K562 (cell line): ENCODE data around the gene SYPL2. TPM values are rescaled to one million over a fixed set of nuclear protein-coding genes. Genes with fewer than 3 reads are reported as not detected.

Source experiments
- ATAC-seq: fragments of 200-7000 bp; cut with Tn5 transposase; 3 replicates; pipeline ENCODE4 v1.9.1; 2020; ENCODE audit warnings: moderate library complexity
- BruUV-seq: library from RNA; stranded (reverse); fragments of 400-500 nt; replicated peaks from 2 replicates; lab custom pipeline; 2021; lab: Mats Ljungman, UMichigan
- CTCF ChIA-PET: fragments of 300-600 bp; formaldehyde crosslinking; extraction: SDS; loops from one replicate; lab custom pipeline; 2021; ENCODE audit warnings: low intra/inter-chr PET ratio; lab: Yijun Ruan, JAX
- POLR2A ChIA-PET: fragments of 300-600, 350-650 bp; sonication (Branson Sonifier 250); formaldehyde crosslinking; extraction: SDS; loops from one replicate; lab custom pipeline; 2021; ENCODE audit warnings: antibody characterized with exemption, inconsistent platforms; lab: Yijun Ruan, JAX
- DNase-seq, 4 experiments: peaks; one replicate each; pipeline versions ENCODE4 v3.0.0 to v3.0.0-alpha.2; 2011 to 2018; ENCODE audit warnings: low spot score in 3 of 4, mixed read lengths in 3 of 4; ENCODE audit errors: extremely low read depth in 1 of 4
- FAIRE-seq: peaks from 2 replicates; lab custom pipeline; 2011; peaks lifted over from hg19 to GRCh38; lab: Jason Lieb, UNC
- H2AFZ ChIP-seq: 2 replicates; pipeline ENCODE4 v1.6.0; 2011; ENCODE audit warnings: low read depth, low read length, control low read depth, inconsistent platforms
- H3K27ac ChIP-seq: fragments of 200-600 bp; 3 replicates; pipeline ENCODE4 v1.8.0; 2011; ENCODE audit warnings: low read depth, mild to moderate bottlenecking, control low read depth, inconsistent platforms, low read length, moderate library complexity, mixed read lengths; ENCODE audit errors: extremely low read depth
- H3K27me3 ChIP-seq, 2 experiments: fragments of 300-600 bp in 1 of 2; 2 replicates in 1 of 2; 3 replicates in 1 of 2; pipeline versions ENCODE4 v1.6.0 to v1.8.0; 2011; ENCODE audit warnings: inconsistent platforms in 2 of 2, low read length in 2 of 2, mild to moderate bottlenecking in 1 of 2, mixed read lengths in 1 of 2, moderate library complexity in 1 of 2; ENCODE audit not compliant: control insufficient read depth in 2 of 2, insufficient read depth in 2 of 2
- H3K36me3 ChIP-seq: fragments of 300-600 bp; 3 replicates; pipeline ENCODE4 v1.8.0; 2011; ENCODE audit warnings: mild to moderate bottlenecking, low read length, inconsistent platforms; ENCODE audit not compliant: control insufficient read depth, insufficient read depth
- H3K4me1 ChIP-seq, 2 experiments: fragments of 200-600 bp in 1 of 2; replicated peaks in 1 of 2; 2 replicates in 1 of 2; 3 replicates in 1 of 2; pipeline versions ENCODE4 v1.5.1 to v1.8.0; 2011; ENCODE audit warnings: inconsistent platforms in 2 of 2, low read length in 2 of 2, mild to moderate bottlenecking in 1 of 2, mixed read lengths in 1 of 2, moderate library complexity in 1 of 2; ENCODE audit not compliant: control insufficient read depth in 2 of 2, insufficient read depth in 2 of 2
- H3K4me2 ChIP-seq: 2 replicates; pipeline ENCODE4 v1.6.1; 2011; ENCODE audit warnings: low read length, control low read depth, inconsistent platforms, mixed read lengths; ENCODE audit not compliant: insufficient read depth
- H3K4me3 ChIP-seq: fragments of 200-600 bp; sonication (generic), shearing (Covaris generic); 2 replicates; pipeline ENCODE4 v1.5.1; 2016; ENCODE audit warnings: control low read depth, inconsistent platforms
- H3K79me2 ChIP-seq: fragments of 200-600 bp; 3 replicates; pipeline ENCODE4 v1.8.0; 2011; ENCODE audit warnings: low read length, inconsistent platforms; ENCODE audit not compliant: control insufficient read depth, insufficient read depth
- H3K9ac ChIP-seq, 2 experiments: 2 replicates each; pipeline versions ENCODE4 v1.6.0 to v1.6.1; 2011; ENCODE audit warnings: low read depth in 2 of 2, low read length in 2 of 2, control low read depth in 1 of 2, inconsistent platforms in 1 of 2, mild to moderate bottlenecking in 1 of 2, mixed read lengths in 1 of 2; ENCODE audit not compliant: insufficient read depth in 1 of 2
- H3K9me1 ChIP-seq: one replicate; pipeline ENCODE4 v1.6.0; 2011; ENCODE audit warnings: inconsistent platforms, mild to moderate bottlenecking, low read length, moderate library complexity; ENCODE audit not compliant: control insufficient read depth, insufficient read depth
- H3K9me3 ChIP-seq: replicated peaks from 2 replicates; pipeline ENCODE4 v1.5.1; 2011; ENCODE audit warnings: low read depth, low read length, inconsistent platforms; ENCODE audit not compliant: control insufficient read depth, insufficient read depth
- H4K20me1 ChIP-seq: replicated peaks from 2 replicates; pipeline ENCODE4 v1.6.1; 2011; ENCODE audit warnings: low read length, inconsistent platforms, mixed read lengths; ENCODE audit not compliant: control insufficient read depth, insufficient read depth
- CBX2 ChIP-seq: fragments of 200-600 bp; sonication (generic); IDR thresholded peaks from one replicate; pipeline ENCODE4 v1.6.1; 2012; ENCODE audit warnings: mild to moderate bottlenecking, low read length, inconsistent platforms; ENCODE audit not compliant: insufficient read depth, poor library complexity, severe bottlenecking
- CBX8 ChIP-seq: fragments of 200-600 bp; sonication (generic); IDR thresholded peaks from 2 replicates; pipeline ENCODE4 v1.6.1; 2012; ENCODE audit warnings: borderline replicate concordance, mixed run types, low read depth, mild to moderate bottlenecking, moderate library complexity, mixed read lengths, low read length, control low read depth, inconsistent platforms; ENCODE audit not compliant: poor library complexity, severe bottlenecking; ENCODE audit errors: extremely low read depth
- HMG20B ChIP-seq: fragments of 250-450 bp; sonication (Bioruptor Pico); IDR thresholded peaks from 2 replicates; pipeline ENCODE4 v1.5.0; 2021; ENCODE audit warnings: mild to moderate bottlenecking
- NFE2 ChIP-seq: IDR thresholded peaks from 2 replicates; pipeline ENCODE4 v1.6.1; 2014; ENCODE audit warnings: antibody characterized with exemption, low read depth
- NR1H2 ChIP-seq: sonication (generic); formaldehyde crosslinking; IDR thresholded peaks from 2 replicates; pipeline ENCODE4 v1.4.0; 2020; ENCODE audit warnings: mild to moderate bottlenecking, missing genetic modification reagents
- POLR2AphosphoS5 ChIP-seq: IDR thresholded peaks from 2 replicates; pipeline ENCODE4 v1.6.1; 2011; ENCODE audit warnings: mild to moderate bottlenecking, low read depth, low read length, moderate library complexity; ENCODE audit not compliant: control insufficient read depth, insufficient read depth
- SP2 ChIP-seq: IDR thresholded peaks from 2 replicates; pipeline ENCODE4 v1.6.1; 2011; ENCODE audit warnings: mild to moderate bottlenecking, low read depth, low read length, moderate library complexity; ENCODE audit not compliant: poor library complexity, severe bottlenecking; ENCODE audit errors: extremely low read depth
- WHSC1 ChIP-seq: IDR thresholded peaks from one replicate; pipeline ENCODE4 v1.6.1; 2012; ENCODE audit warnings: low read length, control low read depth, inconsistent platforms
- ZNF143 ChIP-seq: sonication (generic); formaldehyde crosslinking; IDR thresholded peaks from 2 replicates; pipeline ENCODE4 v1.9.0; 2022; ENCODE audit warnings: mild to moderate bottlenecking, missing genetic modification reagents
- WGBS: fragments of 100-300 bp; shearing (Covaris generic); methylation state at CpG from one replicate; pipeline ENCODE4 v1.1.6; 2016; ENCODE audit warnings: low coverage, mixed read lengths; ENCODE audit not compliant: insufficient coverage; ENCODE audit errors: missing lambda C conversion rate; 5-methylcytosine and 5-hydroxymethylcytosine counted together
- in situ Hi-C: fragments of 300-500 bp; cut with MboI; formaldehyde crosslinking; loops from 4 replicates; pipeline ENCODE4 v1.15.0; 2018; ENCODE audit warnings: inconsistent platforms, mixed read lengths
- intact Hi-C: fragments of 100-400 bp; cut with micrococcal nuclease; formaldehyde crosslinking; loops from 2 replicates; pipeline ENCODE4 v1.14.2; 2022
- polyA plus RNA-seq, 8 experiments: library from polyadenylated mRNA; depleted of rRNA in 4 of 8; stranded (reverse) in 5 of 8; unstranded in 3 of 8; fragments of >200 nt; fragmentation: Nextera tagmentation in 2 of 8; fragmentation: Illumina TruSeq in 1 of 8; extraction: Ambion mirVana in 2 of 8; extraction: Trizol in 1 of 8; gene quantifications; 2 replicates each; pipeline versions ENCODE4 v1.2.1 to v1.2.3, GENCODE V29; 2011 to 2014; ENCODE audit warnings: inconsistent platforms in 1 of 8, missing spikeins in 1 of 8
- total RNA-seq, 7 experiments: library from RNA; depleted of rRNA in 6 of 7; stranded (reverse); fragments of >200 nt in 6 of 7; fragmentation: Illumina TruSeq in 2 of 7; extraction: Trizol in 2 of 7; gene quantifications; 2 replicates each; pipeline versions ENCODE4 v1.2.1 to v1.2.3, GENCODE V29; 2011 to 2021; ENCODE audit warnings: low replicate concordance in 1 of 7

The SYPL2 gene
- total and polyA plus RNA-seq, 9 of the 15 experiments (the other 6 are each of a cell fraction or from before 2014, with no cell fraction given) = 0.03 to 0.20 (median 0.07) TPM; not detected in 2

- Histone ChIP-seq H3K9me1 (no peaks in the 10 kb centered on the region), H3K27ac (no peak overlapping the region), H3K9me3 (no peaks in the 10 kb centered on the region), H3K79me2 (no peaks in the 10 kb centered on the region), H4K20me1 (no peaks in the 10 kb centered on the region; the same call in 1 of the 2 replicates), H2AFZ (no peak overlapping the region), H3K4me1 (peaks cover 0 to 11% of the 10 kb centered on the region in 2 experiments; a peak in 3 of 5 replicates), H3K4me2 (no peak overlapping the region), H3K27me3 (peaks cover 60 to 67% of the 10 kb centered on the region in 2 experiments), H3K4me3 (no peak overlapping the region), H3K9ac (no peak overlapping the region), H3K36me3 (no peaks in the 10 kb centered on the region)
- CTCF ChIA-PET = no interaction called here
- BruUV-seq = no TSS peak
- 6% methylated on average over 1 of the region's 1 CpG for WGBS
- POLR2A ChIA-PET = interaction anchor here (0.6 to 2.4 kb wide), 4 partner anchors 10 to 22 kb away, joined by 3 to 6 read pairs (median 4); no protein-coding TSS in a partner anchor
- FAIRE-seq (no peak), ATAC-seq (no peak), DNase-seq (peak in 1 of 4 experiments; percentile 8)
- intact Hi-C loops = no loop called here
- in situ Hi-C loops = no loop called here
- TF ChIP-seq WHSC1 (no peak), NFE2 (no peak), CBX2 (peak; percentile 17)
Measured at GRCh38 chr1:109468061-109468460, 1.7 kb downstream of the SYPL2 start.

GRCh38 chr1:109468903-109469302 lies 2.6 kb downstream of the SYPL2 start:
- ATAC-seq = no peak
- Histone ChIP-seq H3K27ac (no peak overlapping the region), H2AFZ (no peak overlapping the region), H3K9me3 (no peaks in the 10 kb centered on the region), H3K36me3 (no peaks in the 10 kb centered on the region), H3K4me3 (no peak overlapping the region), H3K27me3 (peaks cover 62 to 76% of the 10 kb centered on the region in 2 experiments), H3K79me2 (no peaks in the 10 kb centered on the region), H3K9ac (no peak overlapping the region)
- intact Hi-C loops (no loop called here), in situ Hi-C loops (no loop called here)
- WGBS = 2% methylated on average over 2 of the region's 2 CpGs
- CTCF ChIA-PET = no interaction called here
- DNase-seq = no peak
- TF ChIP-seq CBX8 (peak; percentile 16), ZNF143 (CRISPR knock-in tag) (no peak), SP2 (no peak), HMG20B (CRISPR knock-in tag) (no peak), NR1H2 (no peak), POLR2AphosphoS5 (no peak)
- TF ChIP-seq, all 486 proteins: peak for 1
- H3K9me1 ChIP-seq = no peaks in the 10 kb centered on the region
- peaks cover 0 to 11% of the 10 kb centered on the region in 2 experiments; a peak in 3 of 5 replicates for H3K4me1 ChIP-seq
- H3K4me2 ChIP-seq = no peak overlapping the region
- no TSS peak for BruUV-seq
- POLR2A ChIA-PET = interaction anchor here (0.7 to 2.4 kb wide), 5 partner anchors 9 to 45 kb away, joined by 3 to 6 read pairs (median 4); no protein-coding TSS in a partner anchor
- H4K20me1 ChIP-seq = no peaks in the 10 kb centered on the region; the same call in 1 of the 2 replicates
- FAIRE-seq = no peak
